ENCODE results near the gene AMPD2.
A peak's percentile ranks its signal among the peaks of the same experiment; 100 is the strongest.

AMPD2 gene

DNA sequence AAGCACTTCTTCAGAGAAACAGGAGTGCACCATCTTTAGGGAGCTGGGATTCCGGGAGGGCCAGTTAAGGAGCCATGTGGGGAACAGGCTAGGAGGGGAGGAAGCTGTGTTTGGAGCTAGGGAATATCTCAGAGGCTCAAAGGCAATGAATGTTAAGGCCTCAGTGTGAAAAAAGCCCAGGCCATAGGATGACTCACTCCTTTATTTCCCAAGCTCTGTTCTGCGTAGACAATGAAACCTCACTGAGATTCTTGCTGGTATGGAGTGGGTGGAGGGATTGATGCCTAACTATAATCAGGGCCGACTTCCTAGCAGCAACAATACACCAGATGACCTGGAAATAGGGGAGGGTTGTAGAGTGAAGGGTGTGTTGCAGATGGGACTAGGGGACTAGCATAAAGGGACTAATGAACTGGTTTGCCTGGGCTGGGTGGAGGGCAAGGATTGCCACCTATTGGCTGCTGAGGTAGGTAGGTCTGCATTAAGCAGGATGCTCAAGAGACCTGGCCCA, 2.3 kb upstream of the AMPD2 start:
- DNase-seq = no peak

DNA sequence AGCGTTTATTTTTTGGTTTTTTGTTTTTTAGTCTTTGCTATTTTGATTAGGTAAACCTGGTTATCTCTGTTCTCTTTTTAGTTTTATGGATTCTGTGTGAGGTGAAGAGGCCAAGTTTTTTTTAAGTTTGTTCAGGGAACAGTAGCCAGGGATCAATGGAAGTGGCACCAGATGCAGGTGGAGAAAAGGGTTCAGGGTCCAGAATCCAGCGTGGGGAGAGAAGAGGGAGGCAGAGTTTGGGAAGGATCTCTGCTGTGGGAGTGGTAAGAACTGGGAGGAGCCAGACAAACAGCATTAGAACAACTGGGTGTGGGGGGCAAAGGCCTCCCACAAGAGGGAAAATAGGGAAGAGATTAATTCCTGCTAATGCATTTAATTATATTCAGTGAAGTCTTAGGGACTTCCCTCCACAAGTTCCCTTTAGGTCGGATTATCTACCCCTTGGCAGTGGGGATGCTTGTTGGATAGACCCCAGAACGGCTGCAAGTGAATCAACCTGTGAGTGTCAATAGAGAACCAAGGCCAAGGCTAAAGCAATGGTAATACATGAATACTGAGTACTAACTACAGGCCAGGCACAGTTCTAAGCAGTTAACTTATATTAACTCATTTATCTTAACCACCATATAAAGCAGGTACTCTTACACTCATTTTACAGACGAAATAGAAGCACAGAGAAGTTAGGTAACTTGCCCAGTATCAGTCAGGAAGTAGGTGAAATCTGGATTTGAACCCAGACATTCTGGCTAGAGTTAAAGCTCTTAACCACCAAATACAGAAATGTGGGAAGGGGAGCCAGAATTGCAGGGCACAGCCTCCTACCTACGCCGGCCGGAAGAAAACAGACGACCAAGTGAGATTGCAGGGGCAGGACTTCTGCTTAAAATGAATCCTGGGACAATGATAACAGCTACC, 719 bp upstream of the AMPD2 start:
- no peak for DNase-seq

DNA sequence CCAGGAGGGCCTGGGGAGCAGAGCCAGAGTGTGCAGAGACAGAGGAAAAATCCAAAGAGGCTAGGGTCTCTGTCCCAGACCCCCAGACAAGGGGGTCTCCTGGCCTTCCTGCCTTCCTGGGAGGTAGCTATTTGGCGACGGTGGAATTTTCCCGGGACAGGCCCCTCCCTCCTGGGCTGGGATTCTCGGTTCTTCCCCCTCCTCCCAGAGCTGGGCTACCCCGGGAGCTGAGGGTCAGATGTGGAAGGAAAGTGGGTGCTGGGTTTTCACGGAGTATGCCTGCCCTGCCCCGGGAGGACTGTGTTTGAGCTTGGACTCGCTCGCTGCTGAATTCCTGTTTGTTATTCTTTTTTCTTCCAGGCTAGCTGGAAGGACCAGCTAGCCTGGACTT, 759 bp downstream of the AMPD2 start:
- DNase-seq = no peak

DNA sequence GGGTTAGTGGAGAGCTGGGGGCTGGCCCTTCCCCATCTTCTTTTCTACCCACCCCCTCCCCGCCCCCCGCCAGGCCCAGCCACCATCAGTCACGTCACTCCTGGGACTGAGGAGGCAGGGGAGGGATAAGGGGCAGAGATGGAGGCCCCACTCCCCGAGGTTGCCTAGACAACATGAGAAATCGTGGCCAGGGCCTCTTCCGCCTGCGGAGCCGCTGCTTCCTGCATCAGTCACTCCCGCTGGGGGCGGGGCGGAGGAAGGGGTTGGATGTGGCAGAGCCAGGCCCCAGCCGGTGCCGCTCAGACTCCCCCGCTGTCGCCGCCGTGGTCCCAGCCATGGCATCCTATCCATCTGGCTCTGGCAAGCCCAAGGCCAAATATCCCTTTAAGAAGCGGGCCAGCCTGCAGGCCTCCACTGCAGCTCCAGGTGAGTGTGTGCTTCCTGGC, 1.2 kb downstream of the AMPD2 start:
- peak; percentile 95 for DNase-seq

DNA sequence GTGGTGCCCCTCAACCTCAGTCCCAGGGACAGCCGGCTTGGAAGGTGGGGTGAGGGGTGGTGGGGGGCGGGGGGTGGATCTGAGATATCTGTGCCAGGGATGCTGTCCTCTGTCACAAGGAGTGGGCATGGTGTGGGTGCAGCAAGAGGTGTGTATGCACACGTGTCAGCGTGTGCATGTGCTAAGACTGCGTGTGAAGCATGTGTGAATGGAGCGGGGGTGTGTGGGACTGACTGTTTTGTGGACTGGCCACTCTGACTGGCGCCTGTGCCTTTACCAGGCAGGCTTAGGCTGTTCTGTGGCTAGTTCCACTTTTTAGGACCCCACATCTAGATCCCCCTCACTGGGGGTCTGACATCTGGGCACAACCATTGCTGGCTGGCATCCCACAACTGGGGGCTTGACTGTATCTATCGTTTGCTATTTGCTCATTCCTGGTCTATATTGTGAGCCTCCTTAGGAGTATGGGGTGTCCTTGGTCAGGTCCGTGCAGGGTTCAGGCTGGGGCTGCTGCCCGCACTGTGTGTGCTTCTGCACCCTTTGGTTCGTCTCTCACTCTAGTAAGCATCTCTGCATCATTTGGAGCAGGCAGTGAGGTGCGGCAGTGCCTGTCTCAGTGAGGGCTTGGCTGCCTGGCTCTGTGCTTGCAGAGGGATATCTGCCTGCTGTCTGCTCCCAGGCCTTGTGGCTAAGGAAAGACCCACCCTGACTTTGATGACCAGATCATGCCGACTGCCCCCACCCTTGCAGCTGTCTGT, 1.9 kb downstream of the AMPD2 start:
- DNase-seq = no peak

DNA sequence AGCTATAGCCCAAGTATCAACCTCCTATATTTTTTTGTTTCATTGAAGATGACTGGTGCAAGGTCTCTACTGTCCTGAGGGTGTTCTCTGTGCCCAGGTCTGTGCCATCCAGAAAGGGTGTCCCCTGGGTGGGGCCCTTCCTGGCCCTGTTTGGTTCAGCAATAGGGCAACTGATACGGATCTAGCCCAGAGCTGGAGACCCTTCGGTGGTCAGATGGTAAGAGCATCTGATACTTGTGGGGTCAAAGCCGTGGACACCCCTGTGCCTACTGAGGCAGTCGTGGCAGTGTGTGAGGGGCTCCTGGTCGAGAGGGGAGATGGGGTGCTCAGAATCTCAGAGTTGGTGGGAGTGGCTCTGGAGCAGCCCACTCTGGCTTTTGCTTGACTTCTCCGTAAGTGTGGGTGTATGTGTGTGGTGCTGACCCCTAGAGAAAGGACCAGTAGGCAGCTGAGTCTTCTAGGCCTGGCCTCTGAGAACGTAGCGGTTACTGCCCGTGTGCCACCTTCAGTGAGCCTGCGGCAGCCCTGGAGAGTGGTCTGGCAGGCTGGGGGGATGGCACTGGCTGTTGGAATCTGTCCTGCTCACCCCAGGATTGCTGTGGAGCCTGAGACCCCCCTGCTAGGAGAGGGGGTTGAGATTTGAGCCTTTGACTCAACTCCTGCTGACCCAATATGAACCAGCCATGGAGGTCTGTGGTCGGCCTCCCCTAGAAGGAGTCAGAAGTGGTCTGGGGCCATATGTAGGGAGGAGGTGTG, 2.7 kb downstream of the AMPD2 start:
- no peak for DNase-seq

DNA sequence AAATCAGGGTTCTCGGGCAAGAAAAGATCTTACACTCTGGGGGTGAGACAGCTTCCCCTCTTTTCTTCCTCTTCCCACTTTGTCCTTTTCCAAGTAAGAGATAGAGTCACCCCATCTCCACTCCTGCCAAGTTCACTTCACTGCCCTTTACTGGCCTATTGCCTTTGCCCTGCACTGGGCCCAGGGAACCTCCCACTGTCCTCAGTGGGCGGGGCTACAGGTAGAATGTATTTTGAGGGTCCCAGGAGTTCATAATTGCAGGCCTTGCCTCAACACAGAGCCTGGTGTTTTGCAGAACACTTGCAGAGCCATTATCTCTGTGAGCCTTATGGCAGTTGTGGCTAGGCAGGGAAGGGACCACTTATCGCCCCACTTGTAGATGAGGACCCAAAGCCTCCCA, 3.3 kb downstream of the AMPD2 start:
- DNase-seq = no peak

DNA sequence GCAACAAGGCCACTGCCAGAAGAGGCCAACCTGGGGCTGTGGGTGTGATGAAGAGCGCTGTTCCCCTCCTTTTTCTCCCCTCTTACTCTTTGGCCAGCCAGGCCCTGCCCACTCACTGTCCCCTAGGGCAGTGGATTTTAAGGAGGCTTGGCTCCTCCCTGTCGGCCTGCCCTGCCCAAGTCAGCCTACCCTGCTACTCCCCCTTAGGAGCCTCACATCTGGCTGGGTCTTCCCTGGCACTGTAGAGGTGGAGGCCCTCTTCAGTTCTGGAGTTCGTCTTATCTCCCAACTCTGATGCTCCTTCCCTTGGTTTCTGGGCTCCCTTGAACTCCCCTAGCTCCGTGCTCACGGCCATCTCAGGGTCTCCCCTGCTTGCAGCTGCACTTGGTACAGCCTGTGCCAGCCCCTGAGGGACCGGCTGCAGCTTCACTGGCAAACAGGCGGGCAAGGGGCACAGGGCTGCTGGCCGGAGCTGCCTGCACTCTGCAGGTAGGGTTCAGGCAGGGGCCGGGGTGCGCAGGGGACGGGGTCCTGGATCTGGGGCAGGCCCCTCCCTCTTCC, 4.0 kb downstream of the AMPD2 start:
- DNase-seq = no peak

DNA sequence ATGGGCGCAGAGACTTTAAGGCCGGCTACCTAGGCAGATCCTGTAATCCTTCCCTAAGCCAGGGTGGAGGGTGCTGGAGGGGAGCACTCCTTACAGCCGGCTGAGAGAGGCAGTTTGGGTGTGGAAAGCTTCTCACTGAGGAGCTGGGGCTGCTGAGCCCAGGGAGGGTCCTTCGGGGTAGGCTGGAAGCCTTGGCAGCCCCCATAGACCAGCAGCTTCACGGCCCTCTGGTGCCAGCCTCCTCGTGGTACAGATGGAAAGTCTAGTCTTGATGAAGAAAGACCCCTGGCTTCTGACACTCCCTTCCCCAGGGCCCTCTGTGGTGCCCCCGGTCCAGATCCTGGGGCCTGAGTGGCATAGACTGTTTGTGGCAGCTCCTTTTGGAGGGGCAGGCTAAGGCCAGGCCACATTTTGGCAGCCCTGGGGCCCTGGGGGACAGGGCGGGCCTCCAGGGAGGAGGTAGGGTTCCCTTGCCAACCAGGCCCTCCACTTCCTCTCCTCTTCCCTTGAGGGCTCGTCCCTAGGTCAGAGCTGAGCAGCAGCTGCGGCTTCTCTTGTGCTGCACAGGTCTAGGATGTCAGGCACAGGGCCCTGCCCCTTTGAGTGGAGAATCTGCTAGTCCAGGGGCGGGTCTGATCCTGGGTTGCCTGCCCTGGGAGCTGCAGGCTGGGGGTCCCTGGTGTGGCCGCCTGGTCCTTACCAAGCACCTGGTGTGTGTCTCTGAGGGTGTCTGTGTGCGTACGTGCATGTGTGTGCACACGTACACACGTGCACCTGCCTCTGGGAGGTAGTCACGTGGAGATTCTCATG, 4.8 kb downstream of the AMPD2 start:
- no peak for DNase-seq

DNA sequence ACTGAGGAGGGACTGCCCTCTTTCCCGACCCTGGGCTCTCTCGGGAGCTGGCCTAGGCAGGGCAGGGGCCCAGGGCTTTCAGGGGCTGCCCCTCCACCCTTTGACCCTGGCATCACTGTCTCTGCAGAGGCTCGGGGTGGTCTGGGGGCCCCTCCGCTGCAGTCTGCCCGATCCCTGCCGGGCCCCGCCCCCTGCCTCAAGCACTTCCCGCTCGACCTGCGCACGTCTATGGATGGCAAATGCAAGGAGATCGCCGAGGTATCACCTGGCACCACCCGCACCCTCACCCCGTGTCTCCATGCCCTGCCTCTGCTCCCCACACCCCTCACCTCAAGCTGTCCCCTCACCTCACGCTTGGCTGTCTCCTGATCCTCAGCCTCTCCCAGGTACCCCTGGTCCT, 5.5 kb downstream of the AMPD2 start:
- no peak for DNase-seq

DNA sequence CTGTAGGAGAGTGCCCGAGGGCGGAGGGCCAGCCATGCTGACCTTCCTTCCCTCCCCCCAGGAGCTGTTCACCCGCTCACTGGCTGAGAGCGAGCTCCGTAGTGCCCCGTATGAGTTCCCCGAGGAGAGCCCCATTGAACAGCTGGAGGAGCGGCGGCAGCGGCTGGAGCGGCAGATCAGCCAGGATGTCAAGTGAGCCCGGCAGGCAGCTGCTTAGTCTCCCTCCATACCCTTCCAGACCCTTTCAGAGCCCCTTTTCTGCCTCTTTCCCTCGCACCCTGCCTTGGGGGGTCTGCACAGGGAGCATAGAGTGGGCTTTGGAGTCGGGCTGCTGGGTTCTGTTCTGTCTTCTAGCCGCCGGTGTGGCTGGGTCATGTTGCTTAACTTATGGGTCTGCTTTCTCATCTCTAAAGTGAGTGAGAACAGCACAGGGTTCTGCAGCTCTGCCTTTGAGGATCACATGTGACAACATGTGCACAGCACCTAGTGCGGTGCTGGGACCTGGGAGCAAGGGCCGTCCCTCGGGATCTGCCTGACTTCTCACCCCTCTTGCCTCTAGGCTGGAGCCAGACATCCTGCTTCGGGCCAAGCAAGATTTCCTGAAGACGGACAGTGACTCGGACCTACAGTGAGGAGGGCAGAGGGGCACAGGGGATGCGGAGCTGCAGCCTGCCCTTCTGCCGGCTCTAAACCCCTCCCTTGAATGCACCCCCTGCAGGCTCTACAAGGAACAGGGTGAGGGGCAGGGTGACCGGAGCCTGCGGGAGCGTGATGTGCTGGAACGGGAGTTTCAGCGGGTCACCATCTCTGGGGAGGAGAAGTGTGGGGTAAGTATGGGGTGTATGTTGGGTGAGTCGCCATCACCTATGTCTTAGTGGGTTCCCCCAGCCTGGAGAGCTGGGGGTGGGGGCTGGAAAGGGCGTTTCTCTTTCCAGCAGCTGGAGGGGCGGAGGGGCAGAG, 6.2 kb downstream of the AMPD2 start:
- DNase-seq = no peak

DNA sequence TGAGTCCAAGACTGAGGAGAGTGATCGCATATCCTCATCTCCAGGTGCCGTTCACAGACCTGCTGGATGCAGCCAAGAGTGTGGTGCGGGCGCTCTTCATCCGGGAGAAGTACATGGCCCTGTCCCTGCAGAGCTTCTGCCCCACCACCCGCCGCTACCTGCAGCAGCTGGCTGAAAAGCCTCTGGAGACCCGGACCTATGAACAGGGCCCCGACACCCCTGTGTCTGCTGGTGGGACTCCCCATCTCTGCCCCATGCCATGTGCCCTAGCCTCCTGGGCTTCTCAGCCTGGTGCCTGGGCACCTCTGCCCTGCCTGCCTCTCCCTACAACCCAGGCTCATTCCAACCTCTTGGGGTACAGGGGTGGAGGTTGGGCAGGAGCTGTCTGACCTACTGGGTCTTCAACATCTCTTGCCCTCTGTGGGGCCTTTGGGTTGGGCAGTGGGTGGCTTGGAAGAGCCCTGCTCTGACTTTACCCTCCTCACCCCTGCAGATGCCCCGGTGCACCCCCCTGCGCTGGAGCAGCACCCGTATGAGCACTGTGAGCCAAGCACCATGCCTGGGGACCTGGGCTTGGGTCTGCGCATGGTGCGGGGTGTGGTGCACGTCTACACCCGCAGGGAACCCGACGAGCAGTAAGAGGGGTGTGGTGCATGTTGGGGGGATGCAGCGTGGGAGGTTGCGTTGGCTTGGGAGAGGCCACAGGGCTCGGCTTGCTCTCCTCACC, 7.2 kb downstream of the AMPD2 start:
- no peak for DNase-seq

DNA sequence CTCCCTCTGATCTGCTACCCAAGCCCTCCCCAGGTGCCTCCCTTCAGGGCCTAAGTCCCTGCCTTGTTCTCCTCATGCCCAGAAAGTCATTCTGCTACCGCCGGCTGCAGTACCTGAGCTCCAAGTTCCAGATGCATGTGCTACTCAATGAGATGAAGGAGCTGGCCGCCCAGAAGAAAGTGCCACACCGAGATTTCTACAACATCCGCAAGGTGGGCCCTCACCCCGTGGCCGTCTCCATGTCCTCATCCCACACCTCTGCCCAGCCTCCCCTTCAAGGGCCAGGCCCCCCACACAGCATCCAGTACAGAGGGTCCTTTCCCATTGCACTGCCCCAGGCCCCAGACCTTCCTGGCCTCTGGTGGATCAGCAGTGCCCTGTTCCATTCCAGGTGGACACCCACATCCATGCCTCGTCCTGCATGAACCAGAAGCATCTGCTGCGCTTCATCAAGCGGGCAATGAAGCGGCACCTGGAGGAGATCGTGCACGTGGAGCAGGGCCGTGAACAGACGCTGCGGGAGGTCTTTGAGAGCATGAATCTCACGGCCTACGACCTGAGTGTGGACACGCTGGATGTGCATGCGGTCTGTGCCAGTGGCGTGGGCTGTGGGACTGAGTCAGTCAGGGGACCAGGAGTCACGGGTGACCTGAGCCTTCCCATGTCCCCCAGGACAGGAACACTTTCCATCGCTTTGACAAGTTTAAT, 8.2 kb downstream of the AMPD2 start:
- DNase-seq = no peak

DNA sequence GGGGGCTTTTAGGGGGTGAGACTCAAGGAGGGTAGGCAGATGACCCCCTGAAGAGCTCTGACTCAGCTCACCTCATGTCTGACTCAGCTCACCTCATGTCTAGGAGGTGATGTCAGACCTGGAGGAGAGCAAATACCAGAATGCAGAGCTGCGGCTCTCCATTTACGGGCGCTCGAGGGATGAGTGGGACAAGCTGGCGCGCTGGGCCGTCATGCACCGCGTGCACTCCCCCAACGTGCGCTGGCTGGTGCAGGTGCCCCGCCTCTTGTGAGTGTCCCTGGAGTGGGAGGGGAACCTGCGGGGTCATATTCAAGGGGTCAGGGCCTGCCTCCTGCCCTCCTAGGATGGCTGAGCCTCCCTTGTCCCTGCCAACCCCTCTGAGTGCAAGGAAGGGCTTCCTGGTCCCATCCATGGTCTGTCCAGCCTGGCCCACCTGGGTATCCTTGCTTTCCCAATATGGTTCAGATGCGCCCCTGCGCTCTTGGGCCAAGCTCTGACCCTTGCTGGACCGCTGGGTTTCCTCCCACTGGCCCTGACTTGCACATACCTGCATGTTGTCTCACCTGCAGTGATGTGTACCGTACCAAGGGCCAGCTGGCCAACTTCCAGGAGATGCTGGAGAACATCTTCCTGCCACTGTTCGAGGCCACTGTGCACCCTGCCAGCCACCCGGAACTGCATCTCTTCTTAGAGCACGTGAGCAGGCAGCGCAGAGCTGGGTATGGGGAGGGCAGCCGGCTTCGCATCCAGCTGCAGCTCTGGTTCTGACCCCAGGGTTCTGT, 9.1 kb downstream of the AMPD2 start:
- DNase-seq = no peak

DNA sequence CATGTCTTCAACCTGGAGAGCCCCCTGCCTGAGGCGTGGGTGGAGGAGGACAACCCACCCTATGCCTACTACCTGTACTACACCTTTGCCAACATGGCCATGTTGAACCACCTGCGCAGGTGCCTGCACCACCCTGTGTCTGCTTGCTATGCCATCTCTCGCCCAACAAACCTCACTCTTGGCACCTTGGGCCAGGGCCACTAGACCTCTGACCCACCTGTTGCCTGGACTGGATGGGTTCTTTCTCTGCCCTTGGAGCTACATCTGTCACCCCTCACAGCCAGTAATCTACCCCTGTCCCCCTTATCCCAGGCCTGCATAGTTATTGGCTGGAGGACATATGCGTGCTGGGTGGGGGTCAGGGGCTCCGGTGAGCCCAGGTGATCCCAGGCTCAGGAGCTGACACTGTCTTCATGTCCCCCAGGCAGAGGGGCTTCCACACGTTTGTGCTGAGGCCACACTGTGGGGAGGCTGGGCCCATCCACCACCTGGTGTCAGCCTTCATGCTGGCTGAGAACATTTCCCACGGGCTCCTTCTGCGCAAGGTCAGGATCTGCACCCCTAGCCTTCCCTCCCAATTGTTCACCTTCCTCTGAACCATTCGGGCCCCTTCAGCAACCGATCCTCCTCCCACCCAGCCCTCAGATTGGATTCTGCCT, 9.9 kb downstream of the AMPD2 start:
- DNase-seq = no peak

DNA sequence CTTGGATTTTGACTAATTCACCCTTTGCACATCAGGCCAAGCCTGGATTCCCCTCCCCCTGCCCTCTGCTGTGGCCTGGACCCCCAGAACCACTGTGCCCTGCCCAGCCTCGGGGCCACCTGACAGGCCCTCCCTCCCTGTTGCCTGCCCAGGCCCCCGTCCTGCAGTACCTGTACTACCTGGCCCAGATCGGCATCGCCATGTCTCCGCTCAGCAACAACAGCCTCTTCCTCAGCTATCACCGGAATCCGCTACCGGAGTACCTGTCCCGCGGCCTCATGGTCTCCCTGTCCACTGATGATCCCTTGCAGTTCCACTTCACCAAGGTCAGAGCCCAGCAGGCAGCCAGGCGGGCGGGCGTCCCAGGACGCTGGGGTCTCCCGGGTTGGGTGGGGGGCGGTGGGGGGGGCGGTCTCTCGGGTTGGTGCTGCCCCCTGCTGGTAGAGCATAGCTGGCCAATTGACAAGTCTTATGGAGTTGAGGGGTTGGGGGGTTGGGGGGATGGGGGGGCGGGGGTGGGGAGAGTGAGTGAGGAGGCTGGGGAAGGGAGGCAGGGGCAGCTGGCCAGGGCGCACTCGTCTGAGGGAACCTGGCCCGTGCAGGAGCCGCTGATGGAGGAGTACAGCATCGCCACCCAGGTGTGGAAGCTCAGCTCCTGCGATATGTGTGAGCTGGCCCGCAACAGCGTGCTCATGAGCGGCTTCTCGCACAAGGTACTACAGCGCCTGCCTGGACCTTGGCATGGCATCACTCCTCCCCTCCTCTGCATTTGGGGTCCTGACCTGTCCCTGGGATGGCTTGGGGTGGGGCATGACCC, 10.7 kb downstream of the AMPD2 start:
- DNase-seq = no peak

DNA sequence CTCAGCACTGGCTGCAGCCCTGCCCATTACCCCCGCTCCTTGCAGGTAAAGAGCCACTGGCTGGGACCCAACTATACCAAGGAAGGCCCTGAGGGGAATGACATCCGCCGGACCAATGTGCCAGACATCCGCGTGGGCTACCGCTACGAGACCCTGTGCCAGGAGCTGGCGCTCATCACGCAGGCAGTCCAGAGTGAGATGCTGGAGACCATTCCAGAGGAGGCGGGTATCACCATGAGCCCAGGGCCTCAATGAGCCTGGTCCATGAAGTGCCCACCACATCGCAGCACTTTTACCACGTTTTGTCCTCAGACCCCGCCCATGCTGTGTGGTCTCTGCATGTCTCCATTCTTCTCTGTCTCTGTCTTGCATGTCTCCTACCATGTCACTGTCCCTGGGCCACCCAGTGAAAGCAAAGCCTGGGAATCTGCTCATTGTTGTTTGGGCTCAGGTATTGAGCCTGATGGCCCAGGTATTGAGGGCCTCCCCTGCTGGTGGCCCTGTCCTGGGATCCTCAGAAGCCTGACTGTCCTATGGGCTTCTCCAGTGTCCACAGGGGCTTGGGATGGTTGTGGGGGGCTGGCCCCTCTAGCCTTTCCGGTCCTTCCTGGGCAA, 11.4 kb downstream of the AMPD2 start:
- DNase-seq = no peak
